PC-3 (cell line): ENCODE measurements around the gene NLRP1. TPM values are rescaled to one million over a fixed set of nuclear protein-coding genes. Genes with fewer than 3 reads are reported as not detected.

Experiments used
- ATAC-seq: fragments of 200-7000 bp; cut with Tn5 transposase; 2 replicates; pipeline ENCODE4 v1.9.1; 2020; ENCODE audit warnings: mild to moderate bottlenecking, moderate library complexity
- BruUV-seq: library from RNA; stranded (reverse); fragments of 400-500 nt; replicated peaks from 2 replicates; lab custom pipeline; 2021; lab: Mats Ljungman, UMichigan
- CTCF ChIA-PET: fragments of 300-600 bp; sonication (Branson Sonifier 250); formaldehyde crosslinking; loops from one replicate; lab custom pipeline; 2022; ENCODE audit warnings: antibody characterized with exemption; lab: Charles Lee
- POLR2A ChIA-PET: fragments of 300-600 bp; sonication (Branson Sonifier 250); formaldehyde crosslinking; loops from one replicate; lab custom pipeline; 2022; ENCODE audit warnings: antibody characterized with exemption; ENCODE audit not compliant: unreplicated experiment; lab: Charles Lee
- DNase-seq: peaks from one replicate; pipeline ENCODE4 v3.0.0-alpha.2; 2015
- H2AFZ ChIP-seq: fragments of 300-600 bp; sonication (generic); 2 replicates; pipeline ENCODE4 v1.6.0; 2016; ENCODE audit warnings: antibody characterized with exemption, low read length
- H3F3A ChIP-seq: fragments of 300-600 bp; sonication (generic); one replicate; pipeline ENCODE4 v1.6.0; 2017; ENCODE audit warnings: antibody characterized with exemption, low read length, control low read depth, mild to moderate bottlenecking; ENCODE audit not compliant: unreplicated experiment
- H3K27ac ChIP-seq: fragments of 300-600 bp; sonication (generic); 2 replicates; pipeline ENCODE4 v1.5.1; 2016; ENCODE audit warnings: mild to moderate bottlenecking, low read length
- H3K27me3 ChIP-seq: fragments of 300-600 bp; sonication (generic); 2 replicates; pipeline ENCODE4 v1.6.1; 2016; ENCODE audit warnings: low read length, mixed read lengths
- H3K36me3 ChIP-seq: fragments of 300-600 bp; sonication (generic); 2 replicates; pipeline ENCODE4 v1.6.1; 2016; ENCODE audit warnings: low read depth, mixed run types, low read length, mixed read lengths
- H3K4me1 ChIP-seq: fragments of 300-600 bp; sonication (generic); 2 replicates; pipeline ENCODE4 v1.5.1; 2016; ENCODE audit warnings: low read length; ENCODE audit not compliant: insufficient read depth
- H3K4me2 ChIP-seq: fragments of 300-600 bp; sonication (generic); 2 replicates; pipeline ENCODE4 v1.6.0; 2016; ENCODE audit warnings: low read length
- H3K4me3 ChIP-seq: fragments of 300-600 bp; sonication (generic); 2 replicates; pipeline ENCODE4 v1.5.1; 2016; ENCODE audit warnings: mild to moderate bottlenecking, low read length, mixed read lengths
- H3K79me2 ChIP-seq: fragments of 300-600 bp; sonication (generic); 2 replicates; pipeline ENCODE4 v1.6.1; 2017; ENCODE audit warnings: low read length, mixed read lengths
- H3K9ac ChIP-seq: fragments of 300-600 bp; sonication (generic); 2 replicates; pipeline ENCODE4 v1.6.0; 2016; ENCODE audit warnings: mild to moderate bottlenecking, low read length
- H3K9me2 ChIP-seq: fragments of 300-600 bp; sonication (generic); replicated peaks from 2 replicates; pipeline ENCODE4 v1.6.1; 2016; ENCODE audit warnings: mixed run types, low read length, mixed read lengths
- H3K9me3 ChIP-seq: fragments of 300-600 bp; sonication (generic); 2 replicates; pipeline ENCODE4 v1.6.1; 2016; ENCODE audit warnings: low read length, mixed read lengths
- H4K20me1 ChIP-seq: fragments of 300-600 bp; sonication (generic); 2 replicates; pipeline ENCODE4 v1.6.1; 2016; ENCODE audit warnings: low read length, mixed read lengths
- EZH2 ChIP-seq: fragments of 300-600 bp; sonication (generic); IDR thresholded peaks from one replicate; pipeline ENCODE4 v1.6.1; 2017; ENCODE audit warnings: antibody characterized with exemption, mild to moderate bottlenecking, low read length; ENCODE audit not compliant: unreplicated experiment
- EZH2phosphoT487 ChIP-seq: fragments of 300-600 bp; sonication (generic); IDR thresholded peaks from 2 replicates; pipeline ENCODE4 v1.6.1; 2018; ENCODE audit warnings: mild to moderate bottlenecking, antibody characterized with exemption, low read length, borderline replicate concordance
- intact Hi-C: fragments of 100-400 bp; cut with micrococcal nuclease; formaldehyde crosslinking; loops from 2 replicates; pipeline ENCODE4 v1.9.0; 2023
- total RNA-seq: library from RNA; depleted of rRNA; stranded (reverse); fragments of >200 nt; gene quantifications from 2 replicates; pipeline ENCODE4 v1.2.3, GENCODE V29; 2014
- TF ChIP-seq, protein P1 (sequence below): fragments of 300-600 bp; sonication (generic); conservative IDR thresholded peaks from 2 replicates; pipeline ENCODE4 v1.5.1; 2017; ENCODE audit warnings: antibody characterized with exemption, low read depth, mild to moderate bottlenecking, low read length

The NLRP1 gene
- total RNA-seq, 1 experiment from 2014 or later, result 1.8 TPM

DNA sequence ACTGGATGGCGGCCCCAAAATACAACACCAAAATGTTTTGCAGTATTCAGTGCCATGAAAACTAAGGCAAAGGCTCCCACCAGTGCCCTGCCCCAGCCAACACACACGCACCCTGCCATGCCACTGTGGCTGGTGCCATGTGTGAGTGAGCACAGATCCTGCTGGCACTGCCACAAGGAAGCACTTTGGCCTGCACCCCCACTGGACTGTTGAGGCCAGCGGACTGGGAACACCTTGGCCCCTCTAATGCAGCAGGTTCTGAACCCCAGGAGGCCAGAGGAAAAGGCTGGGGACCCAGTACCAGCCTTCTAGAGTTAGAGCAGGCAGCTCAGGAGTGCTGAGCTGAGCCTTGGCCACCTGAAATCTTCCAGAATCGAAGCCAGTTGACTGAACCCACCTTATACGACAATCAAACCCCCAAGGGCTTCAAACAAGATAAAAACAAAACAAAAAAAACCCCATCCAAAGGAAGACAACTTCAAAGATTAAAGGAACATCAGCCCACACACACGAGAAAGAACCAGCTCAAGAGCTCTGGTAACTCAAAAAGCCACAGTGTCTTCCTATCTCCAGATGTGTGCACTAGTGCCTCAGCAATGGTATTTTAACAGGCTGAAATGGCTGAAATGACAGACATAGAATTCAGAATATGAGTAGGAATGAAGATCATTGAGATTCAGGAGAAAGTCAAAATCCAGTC lies 21.5 kb downstream of the NLRP1 start:
- intact Hi-C loops, result no loop called here
- H3F3A ChIP-seq, result no peaks in the 10 kb centered on the region
- no peaks in the 10 kb centered on the region for H3K4me1 ChIP-seq
- no peaks in the 10 kb centered on the region for H4K20me1 ChIP-seq
- H3K4me2 ChIP-seq, result no peak overlapping the region
- H3K79me2 ChIP-seq, result no peaks in the 10 kb centered on the region
- TF ChIP-seq EZH2phosphoT487 (no peak), EZH2 (no peak)
- TF ChIP-seq, protein P1, sequence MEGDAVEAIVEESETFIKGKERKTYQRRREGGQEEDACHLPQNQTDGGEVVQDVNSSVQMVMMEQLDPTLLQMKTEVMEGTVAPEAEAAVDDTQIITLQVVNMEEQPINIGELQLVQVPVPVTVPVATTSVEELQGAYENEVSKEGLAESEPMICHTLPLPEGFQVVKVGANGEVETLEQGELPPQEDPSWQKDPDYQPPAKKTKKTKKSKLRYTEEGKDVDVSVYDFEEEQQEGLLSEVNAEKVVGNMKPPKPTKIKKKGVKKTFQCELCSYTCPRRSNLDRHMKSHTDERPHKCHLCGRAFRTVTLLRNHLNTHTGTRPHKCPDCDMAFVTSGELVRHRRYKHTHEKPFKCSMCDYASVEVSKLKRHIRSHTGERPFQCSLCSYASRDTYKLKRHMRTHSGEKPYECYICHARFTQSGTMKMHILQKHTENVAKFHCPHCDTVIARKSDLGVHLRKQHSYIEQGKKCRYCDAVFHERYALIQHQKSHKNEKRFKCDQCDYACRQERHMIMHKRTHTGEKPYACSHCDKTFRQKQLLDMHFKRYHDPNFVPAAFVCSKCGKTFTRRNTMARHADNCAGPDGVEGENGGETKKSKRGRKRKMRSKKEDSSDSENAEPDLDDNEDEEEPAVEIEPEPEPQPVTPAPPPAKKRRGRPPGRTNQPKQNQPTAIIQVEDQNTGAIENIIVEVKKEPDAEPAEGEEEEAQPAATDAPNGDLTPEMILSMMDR, result no peak
- no peak overlapping the region for H3K27ac ChIP-seq
- no peak overlapping the region for H3K4me3 ChIP-seq
- H3K9me2 ChIP-seq, result no peaks in the 10 kb centered on the region
- no peaks in the 10 kb centered on the region for H3K9me3 ChIP-seq
- CTCF ChIA-PET, result no interaction called here
- H3K27me3 ChIP-seq, result no peaks in the 10 kb centered on the region
- BruUV-seq, result no TSS peak
- POLR2A ChIA-PET, result no interaction called here
- no peaks in the 10 kb centered on the region for H3K36me3 ChIP-seq
- H2AFZ ChIP-seq, result no peak overlapping the region
- no peak for ATAC-seq
- no peak for DNase-seq
- no peak overlapping the region for H3K9ac ChIP-seq

DNA sequence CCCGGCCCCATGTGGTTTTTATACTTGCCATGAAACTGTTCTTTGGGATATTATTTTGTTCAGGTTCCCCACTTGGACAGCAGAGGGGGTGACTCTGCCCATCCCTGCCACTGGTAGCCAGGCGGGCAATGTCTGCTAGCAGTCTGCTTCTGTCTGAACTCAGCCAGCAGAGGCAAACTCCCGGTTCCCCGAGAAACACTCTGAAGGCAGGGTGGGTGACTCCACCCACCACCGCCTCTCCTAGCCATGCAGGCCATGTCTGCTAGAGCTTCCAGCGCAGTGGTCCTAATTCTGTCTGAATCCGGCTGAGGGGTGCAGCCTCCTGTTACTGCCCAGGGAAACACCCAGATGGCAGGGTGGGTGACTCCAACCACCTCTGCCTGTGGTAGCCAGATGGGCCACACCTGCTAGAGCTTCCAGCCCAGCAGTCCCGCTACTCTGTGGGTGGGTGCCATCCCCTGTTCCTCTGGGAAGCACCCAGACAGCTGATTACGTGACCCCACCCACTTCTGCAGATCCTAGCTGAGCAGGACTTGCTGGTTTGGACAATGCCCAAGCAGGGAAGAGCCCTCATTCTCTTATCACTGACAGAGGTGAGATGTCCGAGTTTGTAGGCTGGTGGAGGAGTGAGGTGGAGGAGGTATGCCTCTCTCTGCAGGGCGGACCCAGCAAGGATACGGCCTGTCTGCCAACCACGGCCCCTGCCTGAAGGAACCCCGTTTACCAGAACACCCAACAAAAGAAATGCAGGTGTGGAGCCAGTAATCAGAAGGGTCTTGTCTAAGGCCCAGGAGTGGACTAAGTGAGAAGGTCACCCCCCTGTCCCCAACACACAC lies 22.4 kb downstream of the NLRP1 start:
- DNase-seq, result no peak
- TF ChIP-seq, protein P1, result no peak
- TF ChIP-seq EZH2, result no peak
- no peak for TF ChIP-seq EZH2phosphoT487
- no peak overlapping the region for H3K4me3 ChIP-seq
- intact Hi-C loops, result no loop called here
- ChIA-PET POLR2A (no interaction called here), CTCF (no interaction called here)
- no peak overlapping the region for H3K4me2 ChIP-seq
- no peaks in the 10 kb centered on the region for H3K9me2 ChIP-seq
- BruUV-seq, result no TSS peak
- no peak overlapping the region for H3K9ac ChIP-seq
- no peaks in the 10 kb centered on the region for H3K36me3 ChIP-seq
- H4K20me1 ChIP-seq, result no peaks in the 10 kb centered on the region
- H3K4me1 ChIP-seq, result no peaks in the 10 kb centered on the region; the same call in 1 of the 2 replicates
- H3K27me3 ChIP-seq, result no peaks in the 10 kb centered on the region
- ATAC-seq, result no peak
- no peaks in the 10 kb centered on the region for H3K79me2 ChIP-seq
- H2AFZ ChIP-seq, result no peak overlapping the region
- H3K27ac ChIP-seq, result no peak overlapping the region
- no peaks in the 10 kb centered on the region for H3F3A ChIP-seq
- no peaks in the 10 kb centered on the region for H3K9me3 ChIP-seq
